Suppressor macrophage (primary cell): ENCODE measurements around the gene TTLL9.
A peak's percentile ranks its signal among the peaks of the same experiment; 100 is the strongest.

Experiments used
- DNase-seq, 4 experiments: peaks; one replicate each; pipeline ENCODE4 v3.0.0-alpha.2; 2020 to 2022

The TTLL9 gene

GRCh38 chr20:31890646-31891045 lies 20.2 kb downstream of the TTLL9 start:
- DNase-seq = no peak

- DNase-seq = peak; percentile 79 to 88 (median 86)
Observed at GRCh38 chr20:31894980-31895675, 24.7 kb downstream of the TTLL9 start.

- DNase-seq = no peak
Observed at GRCh38 chr20:31896049-31896448, 25.6 kb downstream of the TTLL9 start.

- DNase-seq = no peak
Observed at GRCh38 chr20:31897541-31897940, 27.1 kb downstream of the TTLL9 start.

GRCh38 chr20:31901615-31902014 lies 31.2 kb downstream of the TTLL9 start:
- DNase-seq = no peak

- DNase-seq = no peak
Observed at GRCh38 chr20:31903627-31904386, 33.4 kb downstream of the TTLL9 start.

- no peak for DNase-seq
Observed at GRCh38 chr20:31906001-31906400, 35.6 kb downstream of the TTLL9 start.

GRCh38 chr20:31907046-31907445 lies 36.6 kb downstream of the TTLL9 start:
- no peak for DNase-seq

GRCh38 chr20:31908016-31908415 lies 37.6 kb downstream of the TTLL9 start:
- no peak for DNase-seq

- DNase-seq = no peak
Observed at GRCh38 chr20:31908424-31908823, 38.0 kb downstream of the TTLL9 start.

GRCh38 chr20:31909253-31910070 lies 39.0 kb downstream of the TTLL9 start:
- no peak for DNase-seq

GRCh38 chr20:31910071-31910803 lies 39.8 kb downstream of the TTLL9 start:
- DNase-seq = no peak

GRCh38 chr20:31913431-31914157 lies 43.2 kb downstream of the TTLL9 start:
- no peak for DNase-seq

GRCh38 chr20:31914170-31914569 lies 43.7 kb downstream of the TTLL9 start:
- DNase-seq = no peak

- no peak for DNase-seq
Observed at GRCh38 chr20:31915491-31916280, 45.3 kb downstream of the TTLL9 start.

- DNase-seq = no peak
Observed at GRCh38 chr20:31916708-31917107, 46.3 kb downstream of the TTLL9 start.

- DNase-seq = peak; percentile 35 to 64 (median 47)
Observed at GRCh38 chr20:31917962-31918412, 47.6 kb downstream of the TTLL9 start.

GRCh38 chr20:31918466-31919105 lies 48.2 kb downstream of the TTLL9 start:
- DNase-seq = no peak

- no peak for DNase-seq
Observed at GRCh38 chr20:31919410-31920155, 49.1 kb downstream of the TTLL9 start.
